Measurements from ENCODE around the gene MEIOSIN.
"Not testable (repeated sequence)": the region's sequence is repeated elsewhere in the genome, so short reads cannot be mapped to it uniquely, and the experiment has no call there.

Gene MEIOSIN, protein sequence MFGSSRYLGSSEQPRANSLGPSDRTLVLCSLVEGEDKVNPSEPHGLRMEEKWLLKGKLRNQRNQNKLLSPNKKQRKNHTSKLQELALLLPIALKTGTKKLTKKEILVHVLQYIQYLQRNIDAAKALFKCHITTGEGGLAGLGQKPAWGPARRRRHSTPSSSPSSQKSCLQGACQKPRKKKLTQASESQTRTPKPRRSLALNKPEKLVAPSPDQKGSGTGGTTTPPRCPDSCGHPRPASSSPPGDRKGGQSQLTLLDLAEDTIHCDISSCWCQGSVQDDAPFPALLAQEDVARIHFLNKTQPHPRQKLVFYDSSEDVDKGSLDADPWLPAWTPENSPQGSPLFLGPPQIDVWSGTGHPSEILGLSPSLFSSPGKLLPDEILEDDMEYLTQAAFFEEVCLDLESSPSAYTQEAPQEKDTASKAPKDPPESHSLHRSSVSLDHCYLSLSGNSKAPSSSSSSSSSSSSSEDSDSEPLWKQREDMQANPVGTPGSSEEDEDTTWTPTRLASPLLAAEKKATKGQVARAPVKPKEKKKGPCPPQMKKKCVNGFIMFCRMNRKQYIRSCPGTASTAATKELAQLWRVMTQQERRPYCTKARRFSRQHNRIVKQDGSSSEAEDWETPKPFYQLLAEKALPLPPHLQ

DNA sequence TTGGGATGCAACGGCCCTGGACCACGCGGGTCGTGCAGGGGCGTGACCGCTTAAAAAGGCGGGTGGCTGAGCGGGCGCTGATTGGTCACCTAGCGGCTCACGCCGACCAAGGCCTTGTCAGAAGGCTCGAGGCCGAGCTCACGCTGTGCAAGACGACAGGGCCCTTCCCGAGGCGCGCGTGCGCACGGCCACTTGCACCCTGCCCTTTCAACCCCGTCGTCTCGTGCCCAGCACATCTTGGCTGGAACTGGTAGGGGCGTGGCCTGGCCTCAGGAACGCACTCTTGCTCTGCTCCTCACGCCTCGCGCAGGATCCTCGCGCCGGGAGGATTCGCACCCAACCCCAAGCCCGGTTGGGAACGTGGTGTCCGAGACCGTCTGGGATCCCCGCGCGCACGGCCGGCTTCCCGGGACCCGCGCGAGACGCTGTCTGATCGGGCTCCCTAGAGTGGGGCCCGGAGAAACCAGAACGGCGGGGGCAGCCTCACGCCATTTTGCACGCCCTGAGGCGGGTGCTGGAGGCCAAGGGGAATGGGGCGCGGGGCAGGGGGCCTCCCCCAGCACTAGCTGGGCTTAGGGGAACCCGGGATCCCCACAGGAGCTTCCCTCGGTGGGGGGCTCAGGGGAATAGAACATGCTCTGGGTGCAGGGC, at the start of gene MEIOSIN:
MEIOSIN (plus strand) TSS at position 280 of the 651 bp plus-strand sequence. CDS start 1,938 bp downstream, outside the sequence.
- DNase-seq, result no peak

DNA sequence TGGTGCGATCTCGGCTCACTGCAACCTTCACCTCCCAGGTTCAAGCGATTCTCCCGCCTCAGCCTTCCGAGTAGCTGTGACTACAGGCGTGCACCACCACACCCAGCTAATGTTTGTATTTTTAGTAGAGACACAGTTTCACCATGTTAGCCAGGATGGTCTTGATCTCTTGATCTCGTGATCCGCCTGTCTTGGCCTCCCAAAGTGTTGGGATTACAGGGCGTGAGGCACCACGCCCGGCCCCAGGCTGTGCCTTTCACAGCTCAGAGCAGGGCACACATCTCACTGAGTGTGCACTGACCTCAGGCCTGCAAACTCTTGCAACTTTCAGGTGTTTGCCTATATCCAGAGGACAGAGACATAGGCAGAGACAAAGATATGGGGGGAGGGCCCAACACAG, 48.2 kb upstream of the MEIOSIN start:
- not testable (repeated sequence) for DNase-seq

DNA sequence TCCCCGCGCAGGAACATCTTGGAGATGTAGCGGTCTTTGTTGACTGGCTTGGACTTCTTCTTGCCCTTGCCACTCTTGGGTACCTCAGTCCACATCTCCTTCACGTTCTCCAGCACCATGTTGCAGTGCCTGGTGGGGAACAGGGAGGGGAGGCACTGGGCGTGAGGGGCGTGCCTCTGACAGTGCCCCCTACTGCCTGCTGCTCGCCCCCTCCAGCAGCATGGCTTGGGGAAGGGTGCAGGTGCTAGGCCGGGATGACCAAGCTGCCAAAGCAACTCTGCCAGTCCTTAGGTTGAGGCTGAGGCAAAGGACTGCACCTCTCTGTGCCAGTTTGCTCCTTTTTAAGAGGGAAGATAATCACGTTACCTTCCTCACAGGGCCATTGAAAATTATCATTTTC, 45.6 kb upstream of the MEIOSIN start:
- DNase-seq, result no peak

DNA sequence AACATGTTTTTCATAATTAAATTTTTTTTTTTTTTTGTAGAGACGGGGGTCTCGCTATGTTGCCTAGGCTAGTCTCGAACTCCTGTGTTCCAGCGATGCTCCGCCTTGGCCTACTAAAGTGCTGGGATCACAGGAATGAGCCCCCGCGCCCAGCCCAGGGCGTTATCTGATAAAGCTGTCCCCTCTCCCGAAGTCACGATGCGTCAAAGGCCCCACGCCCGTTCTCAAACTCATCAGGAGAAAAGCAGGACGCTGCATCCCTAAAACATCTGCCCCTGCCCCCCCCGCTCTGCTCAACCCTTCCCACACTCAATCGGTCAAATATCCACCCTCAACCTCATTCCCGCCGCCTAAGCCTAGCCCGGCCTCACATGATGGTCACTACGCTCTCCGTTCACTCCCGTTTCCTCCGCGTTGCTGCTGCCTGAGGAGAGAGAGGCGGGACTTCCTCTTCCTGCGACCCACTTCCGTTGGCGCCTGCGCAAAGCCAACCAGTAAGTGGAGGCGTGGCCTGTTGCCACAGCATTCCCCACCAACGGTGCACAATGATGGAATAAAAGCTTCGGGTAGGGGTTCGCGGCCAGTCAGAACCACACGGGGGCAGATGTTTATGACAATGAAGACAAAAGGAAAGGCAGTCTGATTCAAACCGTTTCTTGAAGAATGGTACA, 41.6 kb upstream of the MEIOSIN start, which contains the start of gene SNRPD2:
SNRPD2 (minus strand) TSS at position 438 of the 671 bp plus-strand sequence; CDS start at position 373, 65 bp downstream.
- DNase-seq, result peak; percentile 96

DNA sequence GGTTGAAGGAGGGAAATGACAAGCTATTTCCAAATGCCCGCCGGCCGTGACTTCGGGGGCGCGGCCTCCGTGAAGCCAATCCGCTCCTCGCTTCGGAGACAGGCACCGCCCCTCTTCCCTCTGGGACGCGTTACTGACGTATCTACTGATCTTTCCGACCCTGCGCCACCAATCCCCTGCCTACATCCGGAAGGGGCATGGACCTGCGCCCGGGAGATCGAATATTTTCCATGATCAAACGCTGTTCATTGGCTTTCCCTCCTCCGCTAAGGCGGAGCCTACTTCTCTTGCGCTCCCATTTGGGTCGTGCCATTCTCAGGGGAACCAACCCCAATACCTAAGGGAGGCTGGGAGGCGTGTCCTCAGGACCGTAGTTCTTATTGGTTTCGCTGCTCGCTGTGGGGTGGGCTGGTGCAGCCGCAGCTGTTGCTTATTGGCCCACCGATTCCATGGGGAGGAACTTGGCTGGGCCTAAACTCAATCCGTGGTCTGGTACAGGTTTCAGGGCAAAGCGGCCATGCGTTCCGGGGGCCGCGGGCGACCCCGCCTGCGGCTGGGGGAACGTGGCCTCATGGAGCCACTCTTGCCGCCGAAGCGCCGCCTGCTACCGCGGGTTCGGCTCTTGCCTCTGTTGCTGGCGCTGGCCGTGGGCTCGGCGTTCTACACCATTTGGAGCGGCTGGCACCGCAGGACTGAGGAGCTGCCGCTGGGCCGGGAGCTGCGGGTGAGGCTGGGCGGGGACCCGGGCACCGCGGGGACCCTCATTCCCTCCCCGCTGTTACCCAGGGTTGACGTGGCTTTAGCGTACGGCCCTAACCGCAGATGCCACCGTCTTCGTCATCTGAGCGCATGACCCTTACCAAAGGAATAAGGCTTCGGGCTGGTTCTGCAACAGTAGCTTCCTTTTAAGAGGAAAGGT, 40.8 kb upstream of the MEIOSIN start, which contains the start of gene QPCTL:
QPCTL (plus strand) TSS at position 480 of the 919 bp plus-strand sequence; CDS start at position 518, 38 bp downstream.
- peak; percentile 99 for DNase-seq

DNA sequence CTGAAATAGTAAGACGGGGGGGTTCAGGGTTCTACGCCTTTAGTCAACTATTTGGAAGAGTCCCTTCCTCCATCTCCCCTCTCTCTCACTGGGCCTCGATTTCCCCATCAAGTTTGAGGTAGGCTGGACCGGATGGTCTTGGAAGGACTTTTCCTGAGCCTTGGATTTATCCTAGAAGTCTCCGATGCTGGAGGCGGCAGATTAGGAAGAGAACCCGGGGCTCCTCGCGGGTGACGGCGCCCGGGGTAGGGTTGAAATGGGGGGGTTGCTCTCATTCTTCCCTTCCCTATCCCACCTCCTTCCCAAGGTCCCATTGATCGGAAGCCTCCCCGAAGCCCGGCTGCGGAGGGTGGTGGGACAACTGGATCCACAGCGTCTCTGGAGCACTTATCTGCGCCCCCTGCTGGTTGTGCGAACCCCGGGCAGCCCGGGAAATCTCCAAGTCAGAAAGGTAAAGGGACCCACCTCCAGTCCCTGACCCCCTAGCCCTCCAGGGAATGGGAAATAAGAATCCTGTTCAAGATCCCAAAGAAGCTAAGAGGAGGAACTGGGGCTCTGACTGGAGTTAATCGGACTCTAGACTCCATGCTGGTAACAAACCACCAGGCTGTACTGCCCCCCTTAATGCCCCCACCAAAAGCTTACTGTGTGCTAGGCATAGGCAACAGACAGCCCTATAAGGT, 40.0 kb upstream of the MEIOSIN start:
- peak; percentile 80 for DNase-seq

DNA sequence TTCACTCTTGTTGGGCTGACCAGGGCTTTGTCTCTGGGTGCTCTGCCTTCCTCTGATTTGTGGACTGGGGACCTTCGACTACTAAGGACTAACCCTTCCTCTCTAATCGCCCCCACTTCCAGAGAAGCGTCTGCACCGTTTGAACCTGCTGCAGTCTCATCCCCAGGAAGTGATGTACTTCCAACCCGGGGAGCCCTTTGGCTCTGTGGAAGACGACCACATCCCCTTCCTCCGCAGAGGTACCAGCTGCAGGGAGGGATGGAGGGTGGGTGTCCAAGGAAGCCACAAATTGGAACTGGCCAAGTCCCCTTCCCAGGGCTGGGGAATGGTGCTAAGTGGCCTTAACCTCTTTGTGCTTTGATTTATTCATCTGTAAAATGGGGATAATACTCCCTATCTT, 31.6 kb upstream of the MEIOSIN start:
- no peak for DNase-seq

DNA sequence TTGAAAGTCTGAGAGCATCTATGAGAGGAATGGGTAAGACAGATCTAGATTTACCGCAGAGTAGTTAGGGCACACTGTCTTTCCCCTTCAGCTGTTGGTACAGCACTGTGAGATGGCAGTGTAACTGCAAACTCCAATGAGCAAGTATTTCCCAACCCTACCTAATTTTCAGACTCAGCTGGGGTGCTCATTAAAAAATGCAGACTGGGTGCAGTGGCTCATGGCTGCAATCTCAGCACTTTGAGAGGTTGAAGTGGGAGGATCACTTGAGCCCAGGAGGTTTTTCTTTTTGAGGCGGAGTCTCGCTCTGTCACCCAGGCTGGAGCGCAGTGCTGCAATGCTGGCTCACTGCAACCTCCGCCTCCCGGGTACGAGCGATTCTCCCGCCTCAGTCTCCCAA, 28.1 kb upstream of the MEIOSIN start:
- no peak for DNase-seq

DNA sequence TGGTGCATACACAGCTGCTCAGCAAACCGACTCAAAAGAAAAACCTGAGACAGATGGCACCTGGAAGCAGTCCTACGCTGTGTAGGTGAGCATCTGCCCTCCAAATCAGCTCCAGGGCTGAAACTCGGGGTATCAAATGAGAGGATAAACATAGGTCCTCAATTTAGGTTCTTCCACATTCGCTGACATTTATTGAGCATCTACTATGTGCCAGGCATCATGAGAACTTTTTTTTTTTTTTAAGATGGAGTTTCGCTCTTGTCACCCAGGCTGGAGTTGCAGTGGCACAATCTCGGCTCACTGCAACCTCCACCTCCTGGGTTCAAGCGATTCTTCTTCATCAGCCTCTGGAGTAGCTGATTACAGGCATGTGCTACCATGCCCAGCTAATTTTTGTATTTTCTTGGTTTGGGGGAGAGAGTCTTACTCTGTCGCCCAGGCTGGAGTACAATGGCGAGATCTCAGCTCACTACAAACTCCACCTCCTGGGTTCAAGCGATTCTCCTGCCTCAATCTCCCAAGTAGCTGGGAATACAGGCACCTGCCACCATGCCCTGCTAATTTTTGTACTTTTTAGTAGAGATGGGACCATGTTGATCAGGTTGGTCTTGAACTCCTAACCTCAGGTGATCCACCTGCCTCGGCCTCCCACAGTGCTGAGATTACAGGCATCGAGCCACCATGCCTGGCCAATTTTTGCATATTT, 27.4 kb upstream of the MEIOSIN start:
- DNase-seq, result no peak

DNA sequence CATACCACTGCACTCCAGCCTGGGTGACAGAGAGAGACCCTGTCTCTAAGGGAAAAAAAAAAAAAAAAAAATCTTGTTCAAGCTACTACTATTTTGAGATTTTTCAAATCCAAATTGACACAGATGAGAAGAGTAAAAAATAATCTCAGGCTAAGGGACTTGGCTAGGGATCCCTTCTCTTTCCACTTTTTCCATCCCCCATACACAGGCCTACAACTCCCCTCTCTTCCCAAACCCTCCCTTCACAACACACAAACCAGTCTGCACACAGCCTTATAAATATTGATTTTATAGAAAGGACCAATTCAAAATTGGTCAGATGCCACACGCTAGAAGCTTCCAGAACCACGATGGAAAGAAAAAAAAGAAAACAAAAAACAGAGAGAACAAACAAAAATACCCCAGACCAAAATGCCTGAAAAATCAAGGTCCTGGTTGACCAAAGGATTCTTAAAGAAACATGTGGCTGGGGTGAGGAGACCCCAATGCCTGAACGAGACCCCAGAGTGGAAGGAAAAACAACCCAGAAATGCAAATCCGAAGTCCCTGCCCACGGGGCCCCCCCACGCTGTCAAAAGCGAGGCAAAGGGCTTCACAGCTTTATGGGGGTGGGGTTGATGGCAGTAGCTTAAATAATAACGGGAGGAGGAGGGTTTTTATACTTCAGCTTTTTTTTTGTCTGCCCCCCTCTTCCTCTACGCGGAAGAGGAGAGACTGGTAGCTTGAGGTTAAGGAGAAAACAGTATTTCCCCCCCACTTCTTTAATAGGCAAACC, 22.7 kb upstream of the MEIOSIN start:
- DNase-seq, result no peak

DNA sequence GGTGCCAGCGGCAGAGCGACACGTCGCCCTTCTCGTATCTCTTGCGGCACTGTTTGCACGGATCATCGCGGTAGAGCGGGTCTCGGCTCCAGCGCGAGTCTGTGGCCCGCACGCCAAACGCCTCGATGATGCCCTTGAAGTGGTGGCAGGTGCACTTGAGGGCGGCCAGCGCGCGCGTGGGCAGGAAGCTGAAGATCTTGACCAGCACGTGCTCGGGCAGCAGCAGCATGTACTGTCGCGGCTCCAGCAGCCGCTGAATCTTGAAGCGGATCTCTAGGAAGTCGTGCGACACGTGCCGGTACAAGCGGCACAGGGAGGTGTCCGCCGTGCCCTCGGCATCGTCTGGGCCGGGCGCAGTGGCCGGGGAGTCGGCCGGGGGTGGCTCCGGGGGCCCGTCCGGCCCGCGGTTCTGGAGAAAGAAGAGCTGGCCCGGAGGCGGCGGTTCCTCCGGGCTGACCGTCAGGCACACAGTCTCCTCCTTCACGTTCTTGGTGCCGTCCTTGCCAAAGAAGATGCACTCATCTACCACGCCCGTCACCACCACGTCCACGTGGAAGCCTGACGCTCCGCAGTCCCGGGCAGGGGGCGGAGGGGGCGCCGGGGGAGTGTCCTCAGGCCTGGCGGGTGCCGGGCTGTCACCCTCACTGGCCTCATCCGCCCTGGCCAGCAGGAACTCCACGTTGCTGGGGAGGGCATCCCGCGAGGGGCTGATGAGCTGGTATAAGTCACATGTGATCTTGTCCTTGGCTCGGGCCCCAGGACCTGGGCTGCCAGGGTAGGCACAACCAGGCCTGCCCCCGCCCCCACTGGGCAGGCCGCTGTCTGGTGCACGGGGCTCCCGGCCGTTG, 21.2 kb upstream of the MEIOSIN start:
- no peak for DNase-seq

DNA sequence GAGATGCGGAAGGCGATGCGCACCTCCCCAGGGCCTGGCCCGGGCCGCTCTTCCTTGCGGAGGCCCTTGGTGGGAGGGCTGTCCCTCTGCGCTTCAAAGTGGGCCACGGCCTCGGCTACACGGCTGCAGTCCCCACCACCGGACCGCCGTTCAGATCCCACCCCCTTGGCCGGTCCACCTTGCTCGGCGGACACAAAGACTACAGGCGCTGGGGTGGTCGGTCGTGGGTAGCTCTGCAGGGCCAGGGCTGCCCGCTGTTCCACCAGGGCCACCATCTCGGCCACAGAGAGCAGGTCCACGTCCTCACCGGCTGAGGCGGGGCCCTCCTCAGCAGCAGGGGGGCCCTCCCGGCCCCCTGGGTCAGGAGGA, 20.6 kb upstream of the MEIOSIN start:
- no peak for DNase-seq

DNA sequence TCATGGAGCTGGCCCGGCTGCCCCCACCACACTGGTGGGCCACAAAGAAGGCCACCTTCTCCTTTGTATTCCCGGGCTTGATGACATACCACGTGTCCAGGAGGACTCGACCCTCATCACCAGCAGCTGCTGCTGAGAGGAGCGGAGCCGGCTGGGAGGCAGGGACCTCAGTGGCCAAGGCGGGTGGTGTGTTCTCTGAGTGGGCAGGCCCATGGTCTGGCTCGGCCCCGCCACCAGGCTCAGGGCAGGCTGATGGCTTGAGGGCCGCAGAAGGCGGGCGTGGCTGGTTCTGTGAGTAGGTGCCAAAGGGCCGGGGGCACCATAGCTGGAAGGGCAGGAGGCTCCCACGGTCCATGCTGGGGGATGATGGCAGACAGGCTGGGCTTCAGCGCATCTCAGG, 20.1 kb upstream of the MEIOSIN start:
- no peak for DNase-seq

DNA sequence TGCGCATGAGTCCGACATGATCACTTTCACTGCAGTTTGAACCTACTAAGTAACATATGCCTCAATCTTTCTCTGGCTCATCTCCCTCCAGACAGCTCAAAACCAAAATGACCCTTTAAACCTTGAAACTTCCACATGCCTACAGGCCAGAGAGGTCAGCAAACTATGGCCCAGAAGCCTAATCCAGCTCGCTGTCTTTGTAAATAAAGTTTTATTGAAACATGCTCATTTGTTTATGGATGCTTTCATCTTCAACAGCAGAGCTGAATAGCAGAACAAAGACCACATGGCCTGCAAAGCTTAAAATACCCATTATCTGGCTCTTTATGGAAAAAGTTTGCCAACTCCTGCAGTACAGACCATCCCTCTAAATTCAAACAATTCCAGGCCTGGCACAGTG, 18.1 kb upstream of the MEIOSIN start:
- DNase-seq, result no peak

DNA sequence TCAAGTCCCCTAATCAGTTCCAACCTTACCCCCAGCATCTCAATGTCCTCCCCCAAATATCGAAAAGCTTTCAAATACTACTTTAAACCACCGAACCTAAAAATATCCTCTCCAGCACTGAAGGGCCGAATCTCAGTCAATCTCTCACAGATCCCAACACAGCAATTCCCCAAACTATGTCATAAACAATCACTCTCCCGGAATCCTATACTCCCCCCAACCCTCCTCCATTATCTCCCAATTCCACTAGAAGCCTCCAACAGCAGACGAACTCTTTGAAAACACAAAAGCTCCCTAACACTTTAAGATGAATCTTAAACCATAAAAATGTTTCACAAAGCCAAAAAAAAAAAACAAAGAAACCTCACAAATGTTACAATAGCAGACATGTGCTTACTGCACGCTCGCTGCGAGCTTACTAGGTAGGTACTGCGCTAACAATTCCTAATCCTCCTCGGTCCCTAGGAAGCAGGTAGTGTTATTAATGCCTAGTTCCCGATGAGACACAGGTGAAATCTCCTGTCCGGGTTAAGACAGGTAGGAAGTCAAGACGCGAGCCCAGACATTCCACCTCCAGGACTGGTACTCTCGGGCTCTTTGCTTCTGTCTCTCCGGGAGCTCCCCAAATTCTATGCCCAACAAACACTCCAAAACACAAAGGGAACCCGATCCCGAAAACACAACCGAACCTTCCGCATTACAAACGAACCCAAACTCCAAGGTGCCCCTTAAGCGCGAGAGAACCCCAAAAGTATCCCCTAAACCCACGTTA, 16.7 kb upstream of the MEIOSIN start:
- no peak for DNase-seq

DNA sequence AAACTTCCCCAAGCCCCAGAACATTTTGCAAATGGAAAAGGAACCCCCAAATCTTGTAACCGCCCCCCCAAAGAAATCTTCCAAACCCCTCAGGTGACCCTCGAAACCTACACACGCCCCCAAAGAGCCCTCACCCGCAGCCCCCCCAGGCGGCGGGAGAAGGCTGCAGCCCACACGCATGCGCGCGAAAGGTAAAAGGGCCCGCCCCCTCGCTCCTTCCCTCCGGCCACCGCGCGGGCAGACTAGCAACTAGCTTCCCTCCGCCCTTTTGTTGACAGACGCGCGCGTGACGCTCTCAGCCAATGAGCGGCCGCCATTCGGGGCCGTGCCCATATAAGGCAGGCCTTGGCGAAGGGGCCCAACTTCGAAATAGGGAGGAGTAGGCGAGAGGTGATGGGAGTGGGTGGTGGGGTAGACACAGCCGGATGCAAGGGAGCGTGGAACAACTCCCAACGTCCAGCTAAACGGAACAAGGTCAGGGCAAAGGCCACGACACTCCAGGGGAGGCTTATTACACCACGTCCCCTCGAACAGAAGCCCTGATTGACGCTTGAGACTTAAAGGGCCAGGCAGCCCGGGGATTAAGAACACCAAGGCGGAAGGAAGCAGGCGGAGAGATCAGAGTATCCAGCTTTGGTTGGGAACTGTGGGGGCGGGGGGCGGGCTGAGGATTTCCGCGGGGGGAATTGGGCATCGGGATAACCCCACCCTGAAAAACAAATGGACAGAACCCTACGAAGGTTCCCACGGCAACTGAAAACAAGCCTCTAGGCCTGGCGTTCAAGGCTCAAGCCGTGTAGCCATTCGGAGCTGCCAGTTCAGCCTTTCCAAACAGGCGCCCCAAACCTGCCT, 15.9 kb upstream of the MEIOSIN start:
- peak; percentile 99 for DNase-seq

Measured in activated CD4-positive, alpha-beta T cell treated with anti-CD3 and anti-CD28 coated beads, Interleukin-2, amount 50 U/mL, for 16 hours (primary cell).